GM04503 (cell line): ENCODE results near the gene AADACL3.

Experiments
- DNase-seq: peaks from one replicate; pipeline ENCODE4 v3.0.0-alpha.2; 2012; ENCODE audit warnings: low read depth

AADACL3 gene

GRCh38 chr1:12769031-12769430, 53.1 kb downstream of the AADACL3 start:
- DNase-seq = no peak

- DNase-seq = no peak
These were observed 54.1 kb downstream of the AADACL3 start for GRCh38 chr1:12769976-12770505.

- DNase-seq = no peak
These were observed 54.7 kb downstream of the AADACL3 start for GRCh38 chr1:12770620-12771019.

GRCh38 chr1:12771186-12771585, 55.3 kb downstream of the AADACL3 start:
- no peak for DNase-seq

GRCh38 chr1:12772520-12772919, 56.6 kb downstream of the AADACL3 start:
- no peak for DNase-seq

- no peak for DNase-seq
These were observed 57.5 kb downstream of the AADACL3 start, which contains the start of gene PRAMEF12 for GRCh38 chr1:12773438-12773837. PRAMEF12 (plus strand) TSS chr1:12773738; CDS start chr1:12774868, 1,130 bp downstream.

GRCh38 chr1:12774801-12775345, 59.0 kb downstream of the AADACL3 start:
- DNase-seq = no peak

GRCh38 chr1:12775443-12775842, 59.5 kb downstream of the AADACL3 start:
- no peak for DNase-seq

- no peak for DNase-seq
These were observed 61.1 kb downstream of the AADACL3 start for GRCh38 chr1:12776801-12777557.
